Nephron progenitor cell (in vitro differentiated cells): ENCODE results near the gene C2CD4D.

Experiments
- DNase-seq: peaks from one replicate; pipeline ENCODE4 v3.0.0; 2021
- H3K27ac Mint-ChIP-seq: 2 replicates; pipeline ENCODE4 v1.8.0; 2021; ENCODE audit warnings: mild to moderate bottlenecking, moderate library complexity, mixed read lengths
- H3K27me3 Mint-ChIP-seq: 2 replicates; pipeline ENCODE4 v1.8.0; 2021; ENCODE audit warnings: mild to moderate bottlenecking, low read depth, mixed read lengths; ENCODE audit not compliant: poor library complexity
- H3K36me3 Mint-ChIP-seq: 2 replicates; pipeline ENCODE4 v1.8.0; 2021; ENCODE audit warnings: low read depth, mixed read lengths
- H3K4me1 Mint-ChIP-seq: 2 replicates; pipeline ENCODE4 v1.8.0; 2021; ENCODE audit warnings: mixed read lengths
- H3K4me3 Mint-ChIP-seq: 2 replicates; pipeline ENCODE4 v1.8.0; 2021; ENCODE audit warnings: mild to moderate bottlenecking, moderate library complexity, mixed read lengths
- H3K9me3 Mint-ChIP-seq: 2 replicates; pipeline ENCODE4 v1.8.0; 2021; ENCODE audit warnings: mild to moderate bottlenecking, moderate library complexity, mixed read lengths
- CTCF ChIP-seq: fragments of 200-600 bp; sonication (generic); IDR thresholded peaks from 2 replicates; pipeline ENCODE4 v1.5.0; 2021; ENCODE audit warnings: antibody characterized with exemption

The C2CD4D gene

GRCh38 chr1:151803915-151804314 is 35.7 kb downstream of the C2CD4D start:
- Mint-ChIP-seq H3K27me3 (peaks cover 74% of the 10 kb centered on the region), H3K4me3 (no peak overlapping the region), H3K4me1 (peaks cover 20% of the 10 kb centered on the region), H3K9me3 (no peaks in the 10 kb centered on the region), H3K27ac (no peak overlapping the region), H3K36me3 (no peaks in the 10 kb centered on the region)
- DNase-seq = no peak
- no peak for TF ChIP-seq CTCF

GRCh38 chr1:151803164-151803563 is 36.5 kb downstream of the C2CD4D start:
- TF ChIP-seq CTCF = no peak
- H3K4me3 Mint-ChIP-seq = no peak overlapping the region
- no peaks in the 10 kb centered on the region for H3K36me3 Mint-ChIP-seq
- H3K27me3 Mint-ChIP-seq = peaks cover 76% of the 10 kb centered on the region
- no peak for DNase-seq
- peaks cover 16% of the 10 kb centered on the region for H3K4me1 Mint-ChIP-seq
- H3K27ac Mint-ChIP-seq = no peak overlapping the region
- H3K9me3 Mint-ChIP-seq = no peaks in the 10 kb centered on the region

GRCh38 chr1:151802372-151802771 is 37.2 kb downstream of the C2CD4D start:
- no peaks in the 10 kb centered on the region for H3K36me3 Mint-ChIP-seq
- DNase-seq = no peak
- TF ChIP-seq CTCF = no peak
- no peaks in the 10 kb centered on the region for H3K9me3 Mint-ChIP-seq
- H3K4me1 Mint-ChIP-seq = peaks cover 16% of the 10 kb centered on the region
- peaks cover 77% of the 10 kb centered on the region for H3K27me3 Mint-ChIP-seq
- no peak overlapping the region for H3K4me3 Mint-ChIP-seq
- H3K27ac Mint-ChIP-seq = no peak overlapping the region

- no peak for TF ChIP-seq CTCF
- Mint-ChIP-seq H3K4me3 (no peak overlapping the region), H3K36me3 (no peaks in the 10 kb centered on the region), H3K27ac (no peak overlapping the region), H3K27me3 (peaks cover 78% of the 10 kb centered on the region), H3K4me1 (peaks cover 16% of the 10 kb centered on the region), H3K9me3 (no peaks in the 10 kb centered on the region)
- no peak for DNase-seq
Observed at GRCh38 chr1:151801846-151802245, 37.8 kb downstream of the C2CD4D start.

- H3K27me3 Mint-ChIP-seq = peaks cover 78% of the 10 kb centered on the region
- H3K9me3 Mint-ChIP-seq = no peaks in the 10 kb centered on the region
- TF ChIP-seq CTCF = no peak
- H3K4me1 Mint-ChIP-seq = peaks cover 16% of the 10 kb centered on the region
- H3K27ac Mint-ChIP-seq = no peak overlapping the region
- DNase-seq = no peak
- no peaks in the 10 kb centered on the region for H3K36me3 Mint-ChIP-seq
- H3K4me3 Mint-ChIP-seq = no peak overlapping the region
Observed at GRCh38 chr1:151801310-151801820, 38.3 kb downstream of the C2CD4D start.

GRCh38 chr1:151800830-151801229 is 38.8 kb downstream of the C2CD4D start:
- peaks cover 16% of the 10 kb centered on the region for H3K4me1 Mint-ChIP-seq

More at GRCh38 chr1:151800830-151801229, 38.8 kb downstream of the C2CD4D start:
- Mint-ChIP-seq H3K27ac (no peak overlapping the region), H3K27me3 (peaks cover 76% of the 10 kb centered on the region), H3K4me3 (no peak overlapping the region), H3K9me3 (no peaks in the 10 kb centered on the region), H3K36me3 (no peaks in the 10 kb centered on the region)
- DNase-seq = no peak
- TF ChIP-seq CTCF = no peak
